Activated CD4-positive, alpha-beta T cell treated with anti-CD3 and anti-CD28 coated beads, Interleukin-2, amount 50 U/mL, for 1 hour (primary cell): ENCODE measurements around the gene PLEKHB1.

Source experiments
- DNase-seq: peaks from one replicate; pipeline ENCODE4 v3.0.0-alpha.2; 2020

PLEKHB1 gene, protein sequence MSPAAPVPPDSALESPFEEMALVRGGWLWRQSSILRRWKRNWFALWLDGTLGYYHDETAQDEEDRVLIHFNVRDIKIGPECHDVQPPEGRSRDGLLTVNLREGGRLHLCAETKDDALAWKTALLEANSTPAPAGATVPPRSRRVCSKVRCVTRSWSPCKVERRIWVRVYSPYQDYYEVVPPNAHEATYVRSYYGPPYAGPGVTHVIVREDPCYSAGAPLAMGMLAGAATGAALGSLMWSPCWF

GRCh38 chr11:73645972-73646631 is at the start of gene PLEKHB1:
Gene PLEKHB1 (plus strand): TSS chr11:73646581. CDS start chr11:73646609, 28 bp downstream.
- no peak for DNase-seq

DNA sequence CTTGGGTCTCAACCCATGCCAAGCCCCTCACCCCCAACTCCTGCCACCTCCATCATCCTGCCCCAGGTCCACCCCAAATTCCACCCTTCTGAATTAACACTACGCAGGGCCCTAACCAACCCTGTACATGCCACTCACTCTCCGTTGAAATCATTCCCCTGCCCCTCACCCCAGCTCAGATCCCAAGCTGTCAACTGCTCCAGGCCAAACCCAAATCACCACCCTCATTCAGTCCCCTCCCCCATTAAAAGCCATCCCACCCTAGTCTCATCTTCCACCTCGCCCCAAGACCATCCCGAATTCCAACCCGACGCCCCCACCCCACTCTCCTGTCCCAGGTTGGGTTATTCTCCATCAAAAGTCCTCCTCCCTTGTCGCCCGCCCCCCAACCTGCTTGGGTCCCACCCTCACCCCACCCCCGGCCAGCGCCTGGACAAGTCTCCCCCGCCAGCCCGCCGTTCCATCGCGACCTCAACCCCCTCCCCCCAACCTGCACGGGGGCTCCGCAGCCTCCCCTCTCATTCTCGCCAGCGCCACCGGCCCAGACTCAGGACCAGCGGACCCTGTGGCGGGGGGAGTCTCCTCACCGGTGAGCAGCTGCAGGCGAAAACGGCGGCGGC is 48.9 kb upstream of the PLEKHB1 start:
- DNase-seq, result no peak

DNA sequence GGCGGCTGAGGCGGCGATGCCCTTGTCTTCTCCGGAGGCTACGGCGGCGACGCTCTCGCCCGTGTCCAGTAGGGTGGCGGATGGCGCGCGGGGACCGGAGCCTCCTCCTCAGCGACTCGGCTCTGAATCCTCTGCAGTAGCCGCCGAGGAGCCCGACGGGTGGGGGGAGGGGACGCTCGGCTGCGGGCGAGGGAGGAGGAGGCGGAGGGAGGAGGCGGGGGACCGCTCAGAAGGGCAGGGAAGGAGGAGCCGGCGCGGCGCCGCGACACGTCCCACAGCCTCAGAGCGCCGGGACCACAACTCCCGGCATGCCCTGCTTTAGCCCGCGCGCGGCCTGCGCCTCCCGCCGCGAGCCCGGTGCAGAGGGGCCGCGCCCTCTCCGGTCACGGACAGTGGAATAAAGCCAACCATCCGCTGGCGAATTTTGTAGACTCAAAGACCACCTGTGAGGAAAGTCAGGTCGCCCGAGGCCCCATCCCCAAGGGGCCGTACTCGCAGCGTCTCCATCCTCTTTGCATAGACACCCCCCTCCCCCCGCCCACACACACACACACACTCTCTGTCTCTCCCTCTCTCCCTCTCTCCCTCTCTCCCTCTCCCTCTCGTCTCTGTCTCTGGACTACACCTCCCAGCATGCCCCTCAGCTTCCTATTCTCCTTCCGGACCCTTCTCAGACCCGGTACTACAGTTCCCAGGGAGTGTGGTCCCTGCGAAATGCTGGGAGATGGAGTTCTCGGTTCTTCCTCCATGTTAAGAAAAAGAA is 48.2 kb upstream of the PLEKHB1 start, which contains the start of gene FAM168A:
Gene FAM168A (minus strand): TSS at position 157 of the 763 bp plus-strand sequence. CDS start 129,638 bp downstream, outside the sequence.
- DNase-seq, result peak; percentile 92

- no peak for DNase-seq
These were observed 47.5 kb upstream of the PLEKHB1 start for GRCh38 chr11:73598719-73599379.

GRCh38 chr11:73612601-73613140 is 33.7 kb upstream of the PLEKHB1 start:
- no peak for DNase-seq

- DNase-seq, result no peak
These were observed 31.8 kb upstream of the PLEKHB1 start for GRCh38 chr11:73614591-73614990.

- no peak for DNase-seq
These were observed 23.3 kb upstream of the PLEKHB1 start for GRCh38 chr11:73622926-73623593.

- no peak for DNase-seq
These were observed 22.7 kb upstream of the PLEKHB1 start for GRCh38 chr11:73623686-73624085.

DNA sequence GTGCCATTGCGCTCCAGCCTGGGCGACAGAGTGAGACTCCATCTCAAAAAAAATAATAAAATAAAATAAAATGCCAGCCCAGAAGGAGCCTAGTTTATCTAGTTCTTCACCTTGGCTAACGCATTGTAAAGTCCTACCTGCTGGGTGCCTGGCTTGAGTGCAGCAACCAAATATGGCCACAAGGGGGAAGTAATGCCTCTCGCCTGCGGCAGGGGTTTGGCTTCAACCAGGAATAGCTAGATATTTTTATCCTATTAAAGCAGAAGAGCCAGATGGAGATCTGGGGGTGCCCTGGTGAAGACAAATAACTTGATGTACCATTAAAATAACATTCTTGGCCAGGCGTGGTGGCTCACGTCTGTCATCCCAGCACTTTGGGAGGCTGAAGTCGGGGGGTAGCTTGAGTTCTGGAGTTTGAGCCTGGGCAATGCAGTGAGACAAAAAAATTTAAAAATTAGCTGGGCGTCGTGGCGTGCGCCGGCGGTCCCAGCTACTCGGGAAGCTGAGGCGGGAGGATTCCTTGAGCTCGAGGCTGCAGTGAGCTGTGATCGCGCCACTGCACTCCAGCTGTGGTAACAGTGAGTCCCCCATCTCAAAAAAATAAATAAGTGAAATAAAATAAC is 20.6 kb upstream of the PLEKHB1 start:
- DNase-seq, result peak; percentile 70

DNA sequence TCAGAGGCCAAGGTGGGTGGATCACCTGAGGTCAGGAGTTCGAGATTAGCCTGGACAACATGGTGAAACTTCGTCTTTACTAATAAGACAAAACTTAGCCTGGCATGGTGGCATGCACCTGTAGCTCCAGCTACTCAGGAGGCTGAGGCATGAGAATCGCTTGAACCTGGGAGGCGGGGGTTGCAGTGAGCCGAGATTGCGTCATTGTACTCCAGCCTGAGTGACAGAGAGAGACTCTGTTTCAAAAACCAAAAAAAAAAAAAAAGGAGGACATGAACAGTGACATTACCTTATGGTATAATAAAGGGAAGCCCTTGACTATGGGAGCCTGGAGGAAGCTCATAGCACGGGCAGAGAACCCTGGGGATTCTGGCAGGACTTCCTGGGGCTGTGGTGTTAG is 16.5 kb upstream of the PLEKHB1 start:
- DNase-seq, result no peak

DNA sequence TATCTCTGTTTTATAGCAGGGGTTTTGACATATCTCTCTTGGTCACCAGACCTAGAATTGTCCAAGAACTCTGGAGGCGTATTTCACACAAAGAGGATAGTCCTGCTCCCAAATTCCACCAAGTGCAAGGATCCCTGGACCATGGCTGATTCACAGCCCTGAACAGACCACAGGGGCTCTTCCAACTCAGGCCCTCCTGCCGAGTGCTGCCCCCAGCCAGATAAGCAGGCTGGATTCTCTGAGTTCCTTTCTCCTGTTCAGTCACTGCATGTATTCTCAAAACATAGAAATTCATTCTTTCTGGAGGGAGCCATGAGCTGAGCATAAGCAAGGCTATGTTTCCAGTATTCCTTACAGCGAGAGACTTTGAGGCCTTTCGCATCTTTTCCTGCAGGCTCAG is 13.4 kb upstream of the PLEKHB1 start:
- DNase-seq, result no peak

DNA sequence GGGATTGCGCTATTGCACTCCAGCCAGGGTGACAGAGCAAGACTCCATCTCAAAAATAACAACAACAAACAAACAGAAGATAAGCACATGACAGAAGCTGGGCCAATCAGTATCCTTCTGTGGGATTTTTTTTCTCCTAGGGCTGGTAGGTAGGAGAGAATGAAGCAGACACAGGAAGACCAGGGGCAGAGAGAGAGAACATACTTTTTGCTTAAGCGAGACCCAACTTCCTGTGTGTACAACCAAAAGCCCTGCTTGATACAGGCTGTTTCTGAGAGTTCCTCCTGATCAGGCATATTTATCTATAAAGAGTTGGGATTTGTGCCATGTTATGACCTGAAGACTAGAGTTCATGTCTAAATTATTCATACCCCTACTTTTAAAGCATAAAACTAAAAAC is 12.4 kb upstream of the PLEKHB1 start:
- no peak for DNase-seq

- no peak for DNase-seq
These were observed 10.7 kb upstream of the PLEKHB1 start for GRCh38 chr11:73635721-73636120.

- no peak for DNase-seq
These were observed 10.1 kb upstream of the PLEKHB1 start for GRCh38 chr11:73636249-73636648.

DNA sequence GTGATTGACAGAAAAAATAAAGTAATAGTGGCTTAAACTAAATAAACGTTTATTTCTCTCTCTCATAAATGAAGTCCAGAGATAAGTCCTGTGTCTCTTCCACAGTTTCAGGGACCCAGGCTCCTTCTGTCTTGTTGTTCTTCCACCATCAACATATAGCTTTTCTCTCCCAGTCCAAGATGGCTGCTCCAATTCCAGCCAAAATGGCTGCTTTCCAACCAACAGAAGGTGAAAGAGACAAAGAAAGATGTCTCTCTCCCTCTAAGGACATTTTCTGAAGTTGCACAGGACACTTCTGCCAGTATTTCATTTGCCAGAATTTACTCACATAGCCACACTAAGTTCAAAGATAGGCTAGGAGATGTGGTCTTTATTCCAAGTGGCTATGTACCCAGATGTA is 9.4 kb upstream of the PLEKHB1 start:
- DNase-seq, result no peak

DNA sequence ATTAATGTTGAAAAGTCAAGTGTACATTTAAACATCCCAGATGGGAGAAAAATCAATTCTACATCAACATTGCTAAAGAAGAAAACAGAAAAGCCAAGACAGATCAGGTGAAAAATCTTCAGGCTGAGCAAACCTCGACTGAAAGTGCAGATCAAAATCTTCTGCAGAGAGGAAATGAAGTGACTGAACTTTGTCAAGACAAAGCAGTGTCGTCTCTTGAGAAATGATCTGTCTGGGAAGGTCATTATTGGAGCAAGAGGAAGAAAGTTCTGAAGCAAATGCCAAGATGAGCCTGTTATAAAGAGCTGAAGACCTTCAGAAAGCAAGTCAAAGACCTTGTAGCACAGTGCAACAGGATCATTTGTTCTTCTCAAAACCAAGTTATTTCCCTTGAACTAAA is 5.8 kb upstream of the PLEKHB1 start:
- no peak for DNase-seq

DNA sequence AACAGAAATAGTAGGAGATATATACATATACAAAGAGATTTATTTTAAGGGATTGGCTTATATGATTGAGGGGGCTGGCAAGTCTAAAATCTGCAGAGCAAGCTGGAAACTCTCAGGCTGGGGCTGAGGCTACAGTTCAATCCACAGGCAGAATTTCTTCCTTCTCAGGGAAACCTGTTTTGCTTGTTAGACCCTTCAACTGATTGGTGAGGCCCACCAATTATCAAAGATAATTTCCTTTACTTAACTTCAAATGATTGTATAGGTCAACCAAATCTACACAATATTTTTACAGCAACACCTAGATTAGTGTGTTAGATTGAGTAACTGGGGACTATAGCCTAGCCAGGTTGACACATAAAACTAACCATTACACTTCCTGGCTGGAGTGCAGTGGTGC is 4.7 kb upstream of the PLEKHB1 start:
- no peak for DNase-seq

GRCh38 chr11:73645121-73645969 is 1.0 kb upstream of the PLEKHB1 start:
- no peak for DNase-seq

DNA sequence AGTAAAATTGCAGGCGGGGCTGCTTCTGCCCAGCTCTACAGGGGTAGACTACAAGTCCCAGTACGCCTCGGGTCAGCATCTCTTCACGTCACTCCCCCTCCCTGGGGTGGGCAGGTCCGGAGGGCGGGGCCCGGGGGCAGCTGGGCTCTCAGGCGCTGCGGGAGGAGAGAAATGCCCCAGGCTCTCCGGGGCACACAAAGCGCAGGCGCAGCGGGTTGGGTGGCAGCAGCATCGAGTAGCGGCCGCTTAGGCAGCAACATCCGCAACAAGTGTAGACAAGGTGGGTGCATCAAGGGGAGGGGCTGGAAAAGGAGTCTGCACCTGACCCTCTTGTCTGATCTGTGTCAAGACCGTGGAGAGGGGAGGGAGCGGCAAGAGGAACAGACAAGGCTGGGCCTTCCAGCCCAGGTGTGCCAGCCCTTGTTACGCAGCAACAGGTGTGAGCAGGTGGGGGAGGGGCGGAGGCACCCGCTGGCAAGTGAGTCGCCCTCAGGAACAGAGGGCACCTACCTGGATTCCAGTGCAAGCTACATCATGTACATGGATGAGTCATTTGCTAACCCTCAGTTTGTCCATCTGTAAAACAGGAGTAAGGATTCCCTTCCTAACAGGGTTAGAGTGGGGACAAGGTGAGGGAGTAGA is 1.2 kb downstream of the PLEKHB1 start:
- DNase-seq, result peak; percentile 92

GRCh38 chr11:73648121-73648520 is 1.7 kb downstream of the PLEKHB1 start:
- DNase-seq, result no peak
